ENCODE results near the gene MS4A10. TPM values are rescaled to one million over a fixed set of nuclear protein-coding genes. Genes with fewer than 3 reads are reported as not detected.

Gene MS4A10
- total RNA-seq, 1 donor, result not detected

DNA sequence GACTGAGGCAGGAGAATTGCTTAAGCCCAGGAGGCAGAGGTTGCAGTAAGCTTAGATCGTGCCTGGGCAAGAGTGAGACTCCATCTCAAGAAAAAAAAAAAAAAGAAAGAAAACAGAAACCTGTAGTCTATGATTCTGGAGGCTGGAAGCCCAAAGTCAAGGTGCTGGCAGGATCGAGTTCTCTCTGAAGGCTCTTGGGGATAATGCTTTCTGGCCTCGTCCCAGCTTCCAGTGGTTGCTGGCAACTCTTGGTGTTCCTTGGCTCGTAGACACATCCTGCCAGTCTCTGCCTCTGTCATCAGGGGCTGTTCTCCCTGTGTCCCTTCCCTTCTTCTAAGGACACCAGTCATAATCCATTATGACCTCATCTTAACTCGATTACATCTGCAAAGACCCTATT lies 40.0 kb downstream of the MS4A10 start:
- H4K20me1 ChIP-seq (ENCODE audit: insufficient read depth, low read length), result peaks cover 2% of the 10 kb centered on the region
- H3K27ac ChIP-seq (ENCODE audit: low read depth, low read length), result no peak overlapping the region
- no peaks in the 10 kb centered on the region for H3K36me3 ChIP-seq (ENCODE audit: insufficient read depth, low read length)
- H3K27me3 ChIP-seq (ENCODE audit: insufficient read depth, low read length), result peaks cover 15% of the 10 kb centered on the region
- H2AFZ ChIP-seq (ENCODE audit: low read length), result no peak overlapping the region
- no peak for DNase-seq (ENCODE audit: insufficient read length, low spot score, missing footprints)
- no peak for TF ChIP-seq CTCF (IDR thresholded peaks at IDR 0.05; ENCODE audit: extremely low read depth, low read depth, low read length)
- H3K79me2 ChIP-seq (ENCODE audit: insufficient read depth, low read length), result no peaks in the 10 kb centered on the region
- no peak overlapping the region for H3K4me3 ChIP-seq (ENCODE audit: insufficient read depth, low read length)
- no peaks in the 10 kb centered on the region for H3K9me3 ChIP-seq (ENCODE audit: low read depth, low read length)
- no peaks in the 10 kb centered on the region for H3K4me1 ChIP-seq (ENCODE audit: insufficient read depth, low read length)
- no peak overlapping the region for H3K4me2 ChIP-seq (ENCODE audit: insufficient read depth, low read length)

GRCh38 chr11:60825790-60826189 lies 40.7 kb downstream of the MS4A10 start:
- Histone ChIP-seq H4K20me1 (ENCODE audit: insufficient read depth, low read length) (peaks cover 2% of the 10 kb centered on the region), H3K36me3 (ENCODE audit: insufficient read depth, low read length) (no peaks in the 10 kb centered on the region), H2AFZ (ENCODE audit: low read length) (no peak overlapping the region), H3K4me3 (ENCODE audit: insufficient read depth, low read length) (no peak overlapping the region), H3K27ac (ENCODE audit: low read depth, low read length) (no peak overlapping the region), H3K27me3 (ENCODE audit: insufficient read depth, low read length) (peaks cover 19% of the 10 kb centered on the region), H3K9me3 (ENCODE audit: low read depth, low read length) (no peaks in the 10 kb centered on the region), H3K79me2 (ENCODE audit: insufficient read depth, low read length) (no peaks in the 10 kb centered on the region), H3K4me1 (ENCODE audit: insufficient read depth, low read length) (no peaks in the 10 kb centered on the region), H3K4me2 (ENCODE audit: insufficient read depth, low read length) (no peak overlapping the region)
- peak; percentile 25 for DNase-seq (ENCODE audit: insufficient read length, low spot score, missing footprints)
- no peak for TF ChIP-seq CTCF (IDR thresholded peaks at IDR 0.05; ENCODE audit: extremely low read depth, low read depth, low read length)

DNA sequence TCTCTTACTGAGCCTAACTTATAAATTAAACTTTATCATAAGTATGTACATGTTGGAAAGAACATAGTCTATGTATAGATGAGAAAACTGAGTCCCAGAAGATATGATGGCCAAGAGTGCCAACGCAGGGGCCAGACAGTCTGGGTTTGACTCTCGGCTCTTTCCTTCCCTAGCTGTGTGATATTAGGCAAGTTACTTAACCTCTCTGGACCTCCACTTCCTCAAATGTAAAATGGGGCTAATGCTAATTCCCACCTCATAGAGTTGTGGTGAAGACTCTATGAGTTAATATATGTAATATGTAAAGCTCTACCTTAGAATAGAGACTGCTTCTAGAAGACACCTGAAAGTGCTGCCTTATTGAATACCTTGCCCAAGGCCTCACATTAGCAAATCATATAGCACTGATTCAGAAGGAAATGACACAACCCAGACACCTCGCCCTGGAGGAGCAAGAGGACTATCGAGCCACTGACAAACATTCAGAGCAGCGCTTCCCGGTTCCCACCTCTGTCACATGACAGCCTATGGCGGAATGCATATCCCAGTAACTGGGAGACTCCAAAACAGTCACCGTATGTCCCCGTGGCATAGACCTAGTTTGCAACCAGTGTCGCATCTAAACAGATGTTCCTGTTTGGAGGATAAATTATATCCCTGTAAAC lies 45.5 kb downstream of the MS4A10 start:
- peaks cover 37% of the 10 kb centered on the region for H3K27me3 ChIP-seq (ENCODE audit: insufficient read depth, low read length)
- H3K4me3 ChIP-seq (ENCODE audit: insufficient read depth, low read length), result no peak overlapping the region
- H3K79me2 ChIP-seq (ENCODE audit: insufficient read depth, low read length), result no peaks in the 10 kb centered on the region
- H2AFZ ChIP-seq (ENCODE audit: low read length), result no peak overlapping the region
- peaks cover 5% of the 10 kb centered on the region for H3K4me1 ChIP-seq (ENCODE audit: insufficient read depth, low read length)
- no peaks in the 10 kb centered on the region for H3K9me3 ChIP-seq (ENCODE audit: low read depth, low read length)
- H4K20me1 ChIP-seq (ENCODE audit: insufficient read depth, low read length), result peaks cover 4% of the 10 kb centered on the region
- no peak overlapping the region for H3K4me2 ChIP-seq (ENCODE audit: insufficient read depth, low read length)
- DNase-seq (ENCODE audit: insufficient read length, low spot score, missing footprints), result peak; percentile 18
- no peak overlapping the region for H3K27ac ChIP-seq (ENCODE audit: low read depth, low read length)
- no peaks in the 10 kb centered on the region for H3K36me3 ChIP-seq (ENCODE audit: insufficient read depth, low read length)
- TF ChIP-seq CTCF (IDR thresholded peaks at IDR 0.05; ENCODE audit: extremely low read depth, low read depth, low read length), result no peak

DNA sequence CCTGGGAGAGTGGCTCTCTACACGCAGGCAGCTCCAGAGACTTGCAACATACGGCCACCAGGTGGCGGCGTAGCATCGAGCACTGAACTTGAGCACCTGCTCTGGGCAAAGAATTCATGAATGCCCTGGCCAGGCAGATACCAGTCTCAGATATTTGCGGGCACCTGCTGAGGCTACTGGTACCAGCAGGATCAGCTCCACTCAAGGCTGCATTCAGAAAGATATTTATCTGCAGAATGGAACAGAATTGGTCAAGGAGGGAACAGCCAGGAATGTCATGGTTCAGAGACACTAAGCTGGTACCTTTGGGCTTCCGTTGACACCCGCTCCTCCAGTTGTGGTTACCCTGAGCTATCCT lies 46.0 kb downstream of the MS4A10 start:
- peak; percentile 95 for DNase-seq (ENCODE audit: insufficient read length, low spot score, missing footprints)
- Histone ChIP-seq H4K20me1 (ENCODE audit: insufficient read depth, low read length) (peaks cover 3% of the 10 kb centered on the region), H3K9me3 (ENCODE audit: low read depth, low read length) (no peaks in the 10 kb centered on the region), H3K27ac (ENCODE audit: low read depth, low read length) (no peak overlapping the region), H3K4me3 (ENCODE audit: insufficient read depth, low read length) (no peak overlapping the region), H3K27me3 (ENCODE audit: insufficient read depth, low read length) (peaks cover 37% of the 10 kb centered on the region), H3K36me3 (ENCODE audit: insufficient read depth, low read length) (no peaks in the 10 kb centered on the region), H3K4me1 (ENCODE audit: insufficient read depth, low read length) (peaks cover 5% of the 10 kb centered on the region), H3K79me2 (ENCODE audit: insufficient read depth, low read length) (no peaks in the 10 kb centered on the region), H2AFZ (ENCODE audit: low read length) (no peak overlapping the region), H3K4me2 (ENCODE audit: insufficient read depth, low read length) (no peak overlapping the region)
- peak; percentile 98 for TF ChIP-seq CTCF (IDR thresholded peaks at IDR 0.05; ENCODE audit: extremely low read depth, low read depth, low read length)

All from osteoblast (primary cell).